Transverse colon (tissue), 4 donors: ENCODE results near the gene CTSD. TPM values are rescaled to one million over a fixed set of nuclear protein-coding genes. Genes with fewer than 3 reads are reported as not detected.

ENCODE experiments used
- DNase-seq: peaks from one replicate; pipeline ENCODE4 v3.0.0-alpha.2; 2019
- H3K27ac ChIP-seq, 4 donors: fragments of 200-600 bp; sonication (generic); 2 replicates each; pipeline ENCODE4 v1.5.1; 2016 to 2018; ENCODE audit warnings: inconsistent platforms in 4 of 4
- H3K27me3 ChIP-seq: fragments of 200-600 bp; sonication (generic); 2 replicates; pipeline ENCODE4 v1.5.1; 2017; ENCODE audit warnings: inconsistent platforms
- H3K36me3 ChIP-seq, 4 donors: fragments of 200-600 bp; sonication (generic); 2 replicates each; pipeline ENCODE4 v1.5.1; 2017 to 2019; ENCODE audit warnings: inconsistent platforms in 4 of 4
- H3K4me1 ChIP-seq, 4 donors: fragments of 200-600 bp; sonication (generic); 2 replicates each; pipeline ENCODE4 v1.5.1; 2017 to 2020; ENCODE audit warnings: inconsistent platforms in 4 of 4
- H3K4me3 ChIP-seq, 4 donors: fragments of 200-600 bp; sonication (generic); 1 replicate in 1 of 4; 2 replicates in 3 of 4; pipeline versions ENCODE4 v1.5.1 to v1.6.1; 2017 to 2019; ENCODE audit warnings: inconsistent platforms in 4 of 4
- H3K9me3 ChIP-seq, 2 donors: fragments of 200-600 bp; sonication (generic); 2 replicates each; pipeline ENCODE4 v1.5.1; 2017 to 2019; ENCODE audit warnings: inconsistent platforms in 2 of 2
- CTCF ChIP-seq, 5 experiments: fragments of 200-600 bp in 3 of 5; fragments of 450-650 bp in 2 of 5; sonication (generic) in 3 of 5; IDR thresholded peaks; 1 replicate in 2 of 5; 2 replicates in 3 of 5; pipeline ENCODE4 v1.5.1; 2016 to 2017; ENCODE audit warnings: antibody characterized with exemption in 5 of 5, inconsistent platforms in 3 of 5, mild to moderate bottlenecking in 2 of 5, moderate library complexity in 1 of 5
- EP300 ChIP-seq: sonication (generic); formaldehyde crosslinking; IDR thresholded peaks from one replicate; pipeline ENCODE4 v1.6.1; 2017; ENCODE audit warnings: antibody characterized with exemption, low read depth
- POLR2A ChIP-seq: fragments of 450-650 bp; IDR thresholded peaks from one replicate; pipeline ENCODE4 v1.6.1; 2016; ENCODE audit warnings: antibody characterized with exemption, mild to moderate bottlenecking, moderate library complexity
- POLR2AphosphoS5 ChIP-seq, 3 donors: sonication (generic); formaldehyde crosslinking; IDR thresholded peaks; one replicate each; pipeline ENCODE4 v1.6.1; 2016; ENCODE audit warnings: antibody characterized with exemption in 3 of 3
- WGBS, 2 donors: methylation state at CpG; one replicate each; pipeline ENCODE4 v1.1.5; 2018; ENCODE audit warnings: low coverage in 1 of 2; 5-methylcytosine and 5-hydroxymethylcytosine counted together
- in situ Hi-C, 4 donors: fragments of 200-750 bp; cut with MboI; loops; one replicate each; pipeline versions ENCODE4 v1.15.0 to v1.15.1; 2017; ENCODE audit warnings: low sequenced_read_pairs in 3 of 4, low pct_ligation_motif_present in 1 of 4, low pct_unique_long_range_greater_than_20kb in 1 of 4
- intact Hi-C: fragments of 100-400 bp; cut with DNase I; formaldehyde crosslinking; loops from one replicate; pipeline ENCODE4 v1.15.1; 2023; ENCODE audit warnings: low total_unique reads
- total RNA-seq, 4 donors: library from RNA; depleted of rRNA; stranded (reverse); fragments of >200 nt; gene quantifications; one replicate each; pipeline ENCODE4 v1.1.0, GENCODE V29; 2016

CTSD gene
- total RNA-seq, 4 donors from 2014 or later = 548 to 1,794 (median 1,176) TPM

GRCh38 chr11:1782031-1782590 is 18.4 kb upstream of the CTSD start:
- Histone ChIP-seq H3K4me3 (no peak overlapping the region), H3K36me3 (no peaks in the 10 kb centered on the region), H3K27ac (peak overlapping the region in 1 of 4 donors; percentile 21), H3K27me3 (peaks cover 8% of the 10 kb centered on the region), H3K9me3 (no peaks in the 10 kb centered on the region), H3K4me1 (no peaks in the 10 kb centered on the region)
- intact Hi-C loops (no loop called here), in situ Hi-C loops (no loop called here)
- no peak for DNase-seq
- WGBS, 2 donors = 78% methylated on average over 11 of the region's 13 CpGs; no CpG with 5 or more reads in 1 of the 2 donors
- no peak for TF ChIP-seq CTCF (IDR thresholded peaks at IDR 0.05)
- no peak for TF ChIP-seq EP300
- no peak for TF ChIP-seq POLR2A
- TF ChIP-seq POLR2AphosphoS5 (IDR thresholded peaks at IDR 0.05) = no peak

GRCh38 chr11:1781593-1781975 is 17.9 kb upstream of the CTSD start:
- Histone ChIP-seq H3K4me1 (no peaks in the 10 kb centered on the region), H3K27ac (peak overlapping the region in 2 of 4 donors; percentile 8 to 21), H3K36me3 (no peaks in the 10 kb centered on the region), H3K9me3 (no peaks in the 10 kb centered on the region), H3K27me3 (peaks cover 8% of the 10 kb centered on the region), H3K4me3 (no peak overlapping the region)
- DNase-seq = no peak
- intact Hi-C loops = no loop called here
- in situ Hi-C loops = no loop called here
- 79% methylated on average over 7 of the region's 9 CpGs; no CpG with 5 or more reads in 1 of the 2 donors for WGBS, 2 donors
- TF ChIP-seq CTCF (IDR thresholded peaks at IDR 0.05) (no peak), POLR2AphosphoS5 (IDR thresholded peaks at IDR 0.05) (no peak)

GRCh38 chr11:1780700-1781592 is 17.2 kb upstream of the CTSD start:
- Histone ChIP-seq H3K27ac (peak overlapping the region in 2 of 4 donors; percentile 8 to 21), H3K4me1 (no peaks in the 10 kb centered on the region), H3K9me3 (no peaks in the 10 kb centered on the region), H3K27me3 (peaks cover 8% of the 10 kb centered on the region), H3K36me3 (no peaks in the 10 kb centered on the region), H3K4me3 (no peak overlapping the region)
- in situ Hi-C loops = no loop called here
- intact Hi-C loops = no loop called here
- 76 to 93% methylated on average over 3 to 24 of the region's 25 CpGs for WGBS, 2 donors
- DNase-seq = no peak
- TF ChIP-seq CTCF (IDR thresholded peaks at IDR 0.05) (no peak), EP300 (no peak), POLR2AphosphoS5 (IDR thresholded peaks at IDR 0.05) (no peak), POLR2A (no peak)

- no peaks in the 10 kb centered on the region for H3K9me3 ChIP-seq
- H3K36me3 ChIP-seq = no peaks in the 10 kb centered on the region
- TF ChIP-seq CTCF (IDR thresholded peaks at IDR 0.05) (no peak), POLR2AphosphoS5 (IDR thresholded peaks at IDR 0.05) (no peak), EP300 (no peak), POLR2A (no peak)
- H3K27me3 ChIP-seq = peaks cover 8% of the 10 kb centered on the region
- 87 to 95% methylated on average over 4 to 34 of the region's 34 CpGs for WGBS, 2 donors
- in situ Hi-C loops (no loop called here), intact Hi-C loops (no loop called here)
- H3K4me3 ChIP-seq = no peak overlapping the region
- no peak for DNase-seq
- H3K4me1 ChIP-seq = no peaks in the 10 kb centered on the region
- H3K27ac ChIP-seq = no peak overlapping the region
Measured at GRCh38 chr11:1779806-1780699, 16.3 kb upstream of the CTSD start.
